OCI-LY1 (cell line): ENCODE data around the gene CBX8.

ENCODE experiments used
- H2AFZ ChIP-seq: fragments of 200-600 bp; sonication (generic), shearing (Covaris generic); 2 replicates; pipeline ENCODE4 v1.6.0; 2014; ENCODE audit warnings: antibody characterized with exemption, mild to moderate bottlenecking, low read length
- H3F3A ChIP-seq: fragments of 200-600 bp; sonication (generic), shearing (Covaris generic); 2 replicates; pipeline ENCODE4 v1.6.0; 2014; ENCODE audit warnings: mild to moderate bottlenecking, antibody characterized with exemption, low read length, moderate library complexity; ENCODE audit not compliant: insufficient read depth
- H3K27ac ChIP-seq: fragments of 200-600 bp; sonication (generic); 2 replicates; pipeline ENCODE4 v1.5.1; 2014; ENCODE audit warnings: low read length, mixed run types, mild to moderate bottlenecking, low read depth; ENCODE audit not compliant: poor library complexity, severe bottlenecking
- H3K27me3 ChIP-seq: fragments of 200-600 bp; sonication (generic); 2 replicates; pipeline ENCODE4 v1.6.0; 2014; ENCODE audit warnings: antibody characterized with exemption, mild to moderate bottlenecking, low read length, moderate library complexity; ENCODE audit not compliant: insufficient read depth
- H3K36me3 ChIP-seq: fragments of 200-600 bp; sonication (generic); 2 replicates; pipeline ENCODE4 v1.6.1; 2014; ENCODE audit warnings: mild to moderate bottlenecking, antibody characterized with exemption, low read length, moderate library complexity, mixed read lengths; ENCODE audit not compliant: insufficient read depth
- H3K4me1 ChIP-seq: fragments of 200-600 bp; sonication (generic); 2 replicates; pipeline ENCODE4 v1.5.1; 2014; ENCODE audit warnings: mild to moderate bottlenecking, low read length, moderate library complexity; ENCODE audit not compliant: insufficient read depth, severe bottlenecking
- H3K4me2 ChIP-seq: fragments of 200-600 bp; sonication (generic), shearing (Covaris generic); 2 replicates; pipeline ENCODE4 v1.6.1; 2014; ENCODE audit warnings: low read length
- H3K4me3 ChIP-seq: fragments of 200-600 bp; sonication (generic); 2 replicates; pipeline ENCODE4 v1.5.1; 2014; ENCODE audit warnings: low read length, low read depth, mild to moderate bottlenecking, mixed read lengths; ENCODE audit not compliant: poor library complexity, severe bottlenecking
- H3K79me2 ChIP-seq: fragments of 200-600 bp; shearing (Covaris generic); 2 replicates; pipeline ENCODE4 v1.6.1; 2016; ENCODE audit warnings: mixed run types, low read length, mixed read lengths; ENCODE audit not compliant: insufficient read depth
- H3K9ac ChIP-seq: fragments of 200-600 bp; sonication (generic), shearing (Covaris generic); 2 replicates; pipeline ENCODE4 v1.6.1; 2014; ENCODE audit warnings: mild to moderate bottlenecking, low read length, mixed read lengths
- H3K9me2 ChIP-seq: fragments of 200-600 bp; sonication (generic), shearing (Covaris generic); 2 replicates; pipeline ENCODE4 v1.6.1; 2014; ENCODE audit warnings: low read depth, mild to moderate bottlenecking, low read length, mixed read lengths
- H3K9me3 ChIP-seq: fragments of 200-600 bp; shearing (Covaris generic); 2 replicates; pipeline ENCODE4 v1.6.1; 2014; ENCODE audit warnings: low read length, mixed read lengths
- H4K20me1 ChIP-seq: fragments of 200-600 bp; sonication (generic), shearing (Covaris generic); 2 replicates; pipeline ENCODE4 v1.6.0; 2016; ENCODE audit warnings: mild to moderate bottlenecking, low read length; ENCODE audit not compliant: insufficient read depth
- CTCF ChIP-seq: fragments of 200-600 bp; sonication (generic), shearing (Covaris generic); IDR thresholded peaks from 2 replicates; pipeline ENCODE4 v1.5.1; 2017; ENCODE audit warnings: mild to moderate bottlenecking, antibody characterized with exemption, low read length, moderate library complexity, mixed read lengths
- EZH2 ChIP-seq: fragments of 200-600 bp; sonication (generic), shearing (Covaris generic); IDR thresholded peaks from 2 replicates; pipeline ENCODE4 v1.8.0; 2017; ENCODE audit warnings: borderline replicate concordance, mixed run types, mild to moderate bottlenecking, antibody characterized with exemption, low read length, moderate library complexity, mixed read lengths

CBX8 gene

GRCh38 chr17:79829457-79829856 lies 32.6 kb upstream of the CBX8 start:
- Histone ChIP-seq H3K36me3 (peaks cover 19% of the 10 kb centered on the region), H3K27ac (no peak overlapping the region), H3K27me3 (peaks cover 5% of the 10 kb centered on the region; the same call in 1 of the 2 replicates), H3K9ac (no peak overlapping the region), H3K9me2 (no peaks in the 10 kb centered on the region), H2AFZ (no peak overlapping the region), H3F3A (no peaks in the 10 kb centered on the region), H3K4me3 (no peak overlapping the region), H3K9me3 (no peaks in the 10 kb centered on the region), H3K4me2 (no peak overlapping the region), H3K79me2 (no peaks in the 10 kb centered on the region), H3K4me1 (no peaks in the 10 kb centered on the region), H4K20me1 (no peaks in the 10 kb centered on the region)
- TF ChIP-seq CTCF: no peak
- no peak for TF ChIP-seq EZH2

GRCh38 chr17:79829004-79829403 lies 32.1 kb upstream of the CBX8 start:
- Histone ChIP-seq H3K36me3 (peaks cover 15% of the 10 kb centered on the region), H3K4me3 (no peak overlapping the region), H3K79me2 (no peaks in the 10 kb centered on the region), H3K4me2 (no peak overlapping the region), H3K9ac (no peak overlapping the region), H3F3A (no peaks in the 10 kb centered on the region), H3K4me1 (no peaks in the 10 kb centered on the region), H3K27ac (no peak overlapping the region), H3K9me2 (no peaks in the 10 kb centered on the region), H4K20me1 (no peaks in the 10 kb centered on the region), H3K9me3 (no peaks in the 10 kb centered on the region), H2AFZ (no peak overlapping the region), H3K27me3 (peaks cover 5% of the 10 kb centered on the region; the same call in 1 of the 2 replicates)
- no peak for TF ChIP-seq CTCF
- TF ChIP-seq EZH2: no peak

GRCh38 chr17:79826841-79827578 lies 30.1 kb upstream of the CBX8 start:
- Histone ChIP-seq H3K79me2 (no peaks in the 10 kb centered on the region), H3F3A (no peaks in the 10 kb centered on the region), H2AFZ (no peak overlapping the region), H3K9me3 (no peaks in the 10 kb centered on the region), H4K20me1 (no peaks in the 10 kb centered on the region), H3K27me3 (peaks cover 5% of the 10 kb centered on the region; the same call in 1 of the 2 replicates), H3K9me2 (no peaks in the 10 kb centered on the region), H3K9ac (no peak overlapping the region), H3K4me2 (no peak overlapping the region), H3K4me1 (no peaks in the 10 kb centered on the region), H3K36me3 (no peaks in the 10 kb centered on the region), H3K27ac (no peak overlapping the region), H3K4me3 (no peak overlapping the region)
- no peak for TF ChIP-seq CTCF
- no peak for TF ChIP-seq EZH2
